ENCODE data around the gene CLIP3. TPM values are rescaled to one million over a fixed set of nuclear protein-coding genes. Genes with fewer than 3 reads are reported as not detected.

The CLIP3 gene
- total RNA-seq, 1 experiment from 2014 or later: 1.5 TPM

DNA sequence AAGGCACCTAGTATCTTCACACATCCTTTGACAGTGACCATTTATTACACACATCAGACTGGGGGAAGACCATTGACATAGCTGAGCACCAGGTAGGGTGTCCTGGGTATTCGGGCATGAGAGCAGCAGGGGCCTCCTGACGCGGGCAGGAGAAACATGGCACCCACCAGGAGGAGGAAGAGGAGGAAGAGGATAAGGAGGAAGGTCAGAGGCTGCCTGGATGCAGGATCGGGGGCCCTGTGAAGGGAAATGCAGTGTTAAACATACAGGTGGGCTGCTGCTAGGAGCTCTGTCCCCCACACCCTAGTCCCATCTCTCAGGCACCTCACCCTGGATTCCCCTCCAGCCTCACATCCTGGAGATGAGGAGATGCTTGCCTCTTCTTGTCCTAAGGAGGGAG is 29.4 kb downstream of the CLIP3 start:
- Histone ChIP-seq H3K9me2 (ENCODE audit: insufficient read depth) (no peaks in the 10 kb centered on the region), H3K27me3 (ENCODE audit: insufficient read depth, low read length) (no peaks in the 10 kb centered on the region), H3K36me3 (ENCODE audit: control insufficient read depth in 1 of 2, insufficient read depth in 2 of 2, low read length in 2 of 2) (peaks cover 0 to 5% of the 10 kb centered on the region in 2 experiments; a peak in 2 of 4 replicates), H2AFZ (ENCODE audit: low read depth, low read length, poor library complexity, severe bottlenecking) (no peak overlapping the region), H3K4me1 (ENCODE audit: control insufficient read depth in 1 of 2, insufficient read depth in 2 of 2, low read length in 2 of 2) (peaks cover 5 to 10% of the 10 kb centered on the region in 2 experiments; a peak in 2 of 4 replicates), H3K4me3 (replicated peaks in 1 of 2; ENCODE audit: low read depth in 1 of 2, low read length in 2 of 2) (no peak overlapping the region), H3K9me3 (ENCODE audit: control insufficient read depth in 1 of 2, insufficient read depth in 1 of 2, low read depth in 1 of 2, low read length in 2 of 2) (no peaks in the 10 kb centered on the region), H3K4me2 (ENCODE audit: low read length) (no peak overlapping the region), H3K9ac (ENCODE audit: low read length) (no peak overlapping the region), H3K79me2 (ENCODE audit: insufficient read depth, low read length) (peaks cover 32% of the 10 kb centered on the region; the same call in 1 of the 2 replicates), H3K27ac (ENCODE audit: low read depth, low read length) (no peak overlapping the region), H4K20me1 (ENCODE audit: insufficient read depth) (no peaks in the 10 kb centered on the region)
- no peak for ATAC-seq
- TF ChIP-seq EGR1 (IDR thresholded peaks at IDR 0.05; ENCODE audit: low read depth) (no peak), EZH2 (IDR thresholded peaks at IDR 0.05) (no peak), SIN3A (IDR thresholded peaks at IDR 0.05; ENCODE audit: low read depth) (no peak), FOSL1 (IDR thresholded peaks at IDR 0.05; ENCODE audit: low read depth) (no peak), SRF (IDR thresholded peaks at IDR 0.05; ENCODE audit: low read depth) (no peak), POLR2A (IDR thresholded peaks at IDR 0.05; ENCODE audit: borderline replicate concordance, extremely low read depth, insufficient read depth, insufficient read length) (no peak), RAD21 (IDR thresholded peaks at IDR 0.05; ENCODE audit: low read depth) (no peak), TCF7L2 (IDR thresholded peaks at IDR 0.05; ENCODE audit: borderline replicate concordance, extremely low read depth, insufficient read depth, insufficient read length) (no peak), EZH2phosphoT487 (IDR thresholded peaks at IDR 0.05; ENCODE audit: borderline replicate concordance) (no peak), ELF1 (IDR thresholded peaks at IDR 0.05; ENCODE audit: borderline replicate concordance, low read depth) (no peak), CBX3 (IDR thresholded peaks at IDR 0.05; ENCODE audit: low read depth) (no peak), YY1 (IDR thresholded peaks at IDR 0.05; ENCODE audit: extremely low read depth, insufficient replicate concordance, low read depth, low read length) (no peak)
- TF ChIP-seq, protein P1, sequence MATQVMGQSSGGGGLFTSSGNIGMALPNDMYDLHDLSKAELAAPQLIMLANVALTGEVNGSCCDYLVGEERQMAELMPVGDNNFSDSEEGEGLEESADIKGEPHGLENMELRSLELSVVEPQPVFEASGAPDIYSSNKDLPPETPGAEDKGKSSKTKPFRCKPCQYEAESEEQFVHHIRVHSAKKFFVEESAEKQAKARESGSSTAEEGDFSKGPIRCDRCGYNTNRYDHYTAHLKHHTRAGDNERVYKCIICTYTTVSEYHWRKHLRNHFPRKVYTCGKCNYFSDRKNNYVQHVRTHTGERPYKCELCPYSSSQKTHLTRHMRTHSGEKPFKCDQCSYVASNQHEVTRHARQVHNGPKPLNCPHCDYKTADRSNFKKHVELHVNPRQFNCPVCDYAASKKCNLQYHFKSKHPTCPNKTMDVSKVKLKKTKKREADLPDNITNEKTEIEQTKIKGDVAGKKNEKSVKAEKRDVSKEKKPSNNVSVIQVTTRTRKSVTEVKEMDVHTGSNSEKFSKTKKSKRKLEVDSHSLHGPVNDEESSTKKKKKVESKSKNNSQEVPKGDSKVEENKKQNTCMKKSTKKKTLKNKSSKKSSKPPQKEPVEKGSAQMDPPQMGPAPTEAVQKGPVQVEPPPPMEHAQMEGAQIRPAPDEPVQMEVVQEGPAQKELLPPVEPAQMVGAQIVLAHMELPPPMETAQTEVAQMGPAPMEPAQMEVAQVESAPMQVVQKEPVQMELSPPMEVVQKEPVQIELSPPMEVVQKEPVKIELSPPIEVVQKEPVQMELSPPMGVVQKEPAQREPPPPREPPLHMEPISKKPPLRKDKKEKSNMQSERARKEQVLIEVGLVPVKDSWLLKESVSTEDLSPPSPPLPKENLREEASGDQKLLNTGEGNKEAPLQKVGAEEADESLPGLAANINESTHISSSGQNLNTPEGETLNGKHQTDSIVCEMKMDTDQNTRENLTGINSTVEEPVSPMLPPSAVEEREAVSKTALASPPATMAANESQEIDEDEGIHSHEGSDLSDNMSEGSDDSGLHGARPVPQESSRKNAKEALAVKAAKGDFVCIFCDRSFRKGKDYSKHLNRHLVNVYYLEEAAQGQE (IDR thresholded peaks at IDR 0.05; ENCODE audit: low read depth): no peak
- no peak for DNase-seq (ENCODE audit: low read depth, low spot score)
- ChIA-PET RAD21 (ENCODE audit: low non-redundant PET in 1 of 2, low total read pairs in 2 of 2, uncharacterized antibody in 2 of 2, unreplicated experiment in 2 of 2) (no interaction called here), CTCF (no interaction called here), POLR2A (interaction anchor here (0.7 to 0.9 kb wide), 2 partner anchors 9 to 11 kb away, joined by 3 read pairs; partner anchors contain the start of gene ALKBH6)
- intact Hi-C loops (cut with micrococcal nuclease): loop anchor here (10.0 kb wide), 1 partner anchor 112 kb away; the partner anchor contains the start of genes OVOL3, POLR2I and TBCB
- no TSS peak for BruUV-seq (replicated peaks)

Measured in HCT116 (cell line).